K562 (cell line): Measurements from ENCODE around the gene PCP4L1.

Experiments used
- GABPB1 ChIP-seq: sonication (generic); formaldehyde crosslinking; IDR thresholded peaks from 2 replicates; pipeline ENCODE4 v1.8.0; 2022; ENCODE audit warnings: mild to moderate bottlenecking, missing genetic modification reagents
- SRSF1 ChIP-seq: fragments of 200-400 bp; formaldehyde crosslinking; IDR thresholded peaks from 2 replicates; pipeline ENCODE4 v1.6.1; 2017; ENCODE audit warnings: mild to moderate bottlenecking, low read depth, low read length, moderate library complexity
- USF1 ChIP-seq: sonication (generic); formaldehyde crosslinking; IDR thresholded peaks from 2 replicates; pipeline ENCODE4 v1.9.0; 2022; ENCODE audit warnings: mild to moderate bottlenecking, missing genetic modification reagents
- ZNF24 ChIP-seq: fragments of 450-650 bp; IDR thresholded peaks from 2 replicates; pipeline ENCODE4 v1.6.1; 2016

- TF ChIP-seq GABPB1 (CRISPR knock-in tag) = no peak
- TF ChIP-seq SRSF1 = no peak
- no peak for TF ChIP-seq ZNF24
- no peak for TF ChIP-seq USF1 (CRISPR knock-in tag)
These were observed 29.0 kb downstream of the PCP4L1 start for GRCh38 chr1:161287482-161288054.
